HG03108 (cell line): ENCODE results near the gene HELZ2.
"Not testable (repeated sequence)": the region's sequence is repeated elsewhere in the genome, so short reads cannot be mapped to it uniquely, and the experiment has no call there.

Source experiments
- ATAC-seq: cut with Tn5 transposase; IDR thresholded peaks from one replicate; pipeline ENCODE4 v1.9.1; 2021; ENCODE audit warnings: moderate library complexity; ENCODE audit not compliant: unreplicated experiment

The HELZ2 gene

GRCh38 chr20:63565699-63566335, 8.2 kb downstream of the HELZ2 start:
- ATAC-seq: no peak

DNA sequence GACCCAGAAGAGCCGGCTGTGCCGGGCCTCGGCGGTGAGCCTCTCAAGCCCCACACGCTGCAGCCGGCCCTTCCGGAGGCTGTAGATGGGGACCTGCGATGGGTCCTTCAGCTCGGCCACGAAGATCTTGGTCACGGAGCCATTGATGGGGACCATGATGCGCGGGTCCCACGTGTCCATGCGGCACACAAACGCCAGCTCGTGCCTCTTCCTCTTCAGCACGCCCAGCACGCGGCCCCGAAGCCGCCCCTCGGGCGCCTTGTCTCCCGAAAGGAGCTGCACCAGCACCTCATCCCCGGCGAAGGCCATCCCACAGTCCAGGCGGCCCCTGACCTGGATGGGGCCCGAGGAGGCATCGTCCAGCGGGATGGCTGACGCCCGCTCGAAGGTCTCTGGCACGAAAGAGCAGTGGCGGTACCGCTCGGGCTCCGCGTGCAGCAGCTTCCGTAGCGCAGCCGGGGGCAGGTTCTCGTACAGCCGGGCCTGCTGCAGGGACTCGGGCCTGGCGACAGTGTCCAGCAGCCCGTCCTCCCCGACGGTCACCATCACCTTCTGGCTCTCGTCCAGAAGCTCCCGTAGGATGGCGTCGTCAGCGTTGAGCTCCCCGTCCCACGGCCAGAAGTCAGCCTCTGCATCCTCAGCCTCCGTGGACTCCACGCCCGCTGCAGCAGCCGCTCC, 8.9 kb downstream of the HELZ2 start:
- no peak for ATAC-seq

DNA sequence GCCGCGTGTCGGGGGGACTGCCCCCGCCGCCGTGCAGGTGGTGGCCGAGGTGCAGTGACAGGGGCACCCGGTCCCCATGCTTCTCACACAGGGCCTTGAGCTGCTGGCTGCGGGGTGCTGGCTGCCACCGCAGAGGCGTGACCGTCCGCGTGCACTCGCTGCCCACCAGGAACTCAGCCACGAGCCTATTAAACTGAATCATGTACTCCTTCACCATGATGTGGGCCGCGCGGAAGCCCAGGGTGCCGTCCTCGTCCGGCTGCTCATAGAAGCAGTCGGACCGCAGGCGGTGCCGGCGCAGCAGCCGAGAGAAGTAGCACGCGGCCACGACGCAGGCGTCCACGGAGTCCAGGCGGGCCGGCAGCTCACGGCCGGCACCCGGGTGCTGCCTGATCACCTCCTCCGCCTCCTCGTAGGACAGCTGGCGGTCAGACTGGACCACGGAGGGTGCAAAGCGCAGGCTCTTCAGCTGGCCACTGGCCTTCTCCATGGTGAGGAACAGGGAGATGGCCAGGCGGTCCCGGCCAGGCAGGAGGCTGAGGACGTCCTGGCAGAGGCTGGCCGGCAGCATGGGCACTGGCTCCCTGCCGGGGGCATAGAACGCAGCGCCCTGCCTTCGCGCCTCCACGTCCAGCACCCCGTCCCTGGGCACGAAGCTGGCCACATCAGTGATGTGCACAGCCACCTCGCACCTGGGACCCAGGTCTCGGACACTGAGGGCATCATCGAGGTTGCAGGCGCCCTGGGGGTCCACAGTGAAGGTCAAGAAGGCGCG, 9.8 kb downstream of the HELZ2 start:
- no peak for ATAC-seq

- no peak for ATAC-seq
These were observed 10.7 kb downstream of the HELZ2 start for GRCh38 chr20:63563225-63563935.

GRCh38 chr20:63562461-63563224, 11.4 kb downstream of the HELZ2 start:
- ATAC-seq: no peak

DNA sequence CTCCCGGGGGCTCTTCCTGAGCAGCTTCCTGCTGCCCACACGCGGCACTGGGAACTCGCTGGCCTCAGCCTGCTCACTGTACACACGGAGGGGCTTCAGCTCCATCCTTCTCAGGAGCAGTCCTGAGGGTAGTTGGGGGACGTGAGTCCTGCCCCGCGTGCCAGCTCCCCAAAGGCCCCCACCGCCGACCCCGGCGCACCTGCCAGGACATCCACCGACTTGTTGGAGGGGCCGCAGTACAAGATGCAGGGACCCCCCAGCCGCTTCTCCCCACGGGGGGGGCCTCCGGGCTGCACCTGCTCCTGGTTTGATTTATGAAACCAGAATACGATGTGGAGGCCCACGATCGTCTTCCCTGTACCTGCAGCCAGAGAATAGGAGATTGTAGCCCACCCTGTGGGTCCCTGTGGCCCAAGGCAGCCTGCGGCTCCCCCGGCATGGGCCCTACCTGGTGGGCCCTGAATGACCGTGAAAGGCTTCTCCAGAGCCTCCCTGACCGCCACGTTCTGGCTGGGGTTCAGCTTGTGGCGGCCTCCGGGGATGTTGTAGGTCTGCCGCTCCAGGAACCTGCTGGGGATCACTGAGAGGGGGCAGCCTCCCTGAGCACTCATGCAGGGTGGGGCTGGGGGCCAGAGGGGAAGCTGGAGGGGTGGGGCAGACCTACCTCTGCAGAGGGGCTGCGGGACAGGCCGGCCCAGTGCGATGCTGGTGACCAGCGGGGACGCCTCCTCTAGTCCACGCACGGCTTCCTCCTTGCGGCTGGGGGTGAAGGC, 12.2 kb downstream of the HELZ2 start:
- no peak for ATAC-seq

DNA sequence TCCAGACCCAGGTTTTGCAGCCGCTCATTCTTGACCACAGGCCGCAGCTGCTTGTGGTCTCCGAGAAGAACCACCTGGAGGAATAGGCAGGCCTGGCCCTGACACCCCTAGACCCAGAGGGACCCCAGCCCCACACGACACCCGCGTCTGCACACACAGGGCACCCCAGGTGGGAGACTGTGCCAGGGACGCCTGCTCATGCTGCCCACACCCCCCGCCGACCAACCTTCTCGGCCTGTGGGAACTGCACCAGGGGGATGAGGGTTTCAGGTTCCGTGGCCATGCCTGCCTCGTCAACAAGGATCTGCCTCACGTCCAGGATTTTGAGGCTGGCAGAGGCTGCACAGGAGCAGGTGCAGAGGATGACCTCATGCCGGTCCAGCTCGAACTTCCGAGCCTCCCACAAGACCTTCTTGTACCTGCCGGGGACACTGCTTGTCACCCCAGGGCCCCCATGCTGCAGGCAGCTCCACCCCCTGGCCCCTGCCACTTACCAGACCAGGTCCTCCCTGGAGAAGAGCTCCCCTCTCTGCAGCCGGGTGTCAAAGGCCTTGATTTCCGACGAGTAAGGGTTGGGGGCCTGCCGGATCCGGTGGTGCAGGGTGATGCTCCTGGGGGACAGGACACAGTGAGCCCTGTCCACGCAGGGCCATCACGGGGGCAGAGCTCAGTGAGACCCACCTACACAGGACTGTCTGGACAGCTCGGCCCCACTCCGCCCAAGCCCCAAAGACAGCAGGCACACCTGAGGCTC, 13.0 kb downstream of the HELZ2 start:
- ATAC-seq: no peak

- no peak for ATAC-seq
These were observed 13.7 kb downstream of the HELZ2 start for GRCh38 chr20:63560333-63560805.

- ATAC-seq: not testable (repeated sequence)
These were observed 14.3 kb downstream of the HELZ2 start for GRCh38 chr20:63559485-63560332.

DNA sequence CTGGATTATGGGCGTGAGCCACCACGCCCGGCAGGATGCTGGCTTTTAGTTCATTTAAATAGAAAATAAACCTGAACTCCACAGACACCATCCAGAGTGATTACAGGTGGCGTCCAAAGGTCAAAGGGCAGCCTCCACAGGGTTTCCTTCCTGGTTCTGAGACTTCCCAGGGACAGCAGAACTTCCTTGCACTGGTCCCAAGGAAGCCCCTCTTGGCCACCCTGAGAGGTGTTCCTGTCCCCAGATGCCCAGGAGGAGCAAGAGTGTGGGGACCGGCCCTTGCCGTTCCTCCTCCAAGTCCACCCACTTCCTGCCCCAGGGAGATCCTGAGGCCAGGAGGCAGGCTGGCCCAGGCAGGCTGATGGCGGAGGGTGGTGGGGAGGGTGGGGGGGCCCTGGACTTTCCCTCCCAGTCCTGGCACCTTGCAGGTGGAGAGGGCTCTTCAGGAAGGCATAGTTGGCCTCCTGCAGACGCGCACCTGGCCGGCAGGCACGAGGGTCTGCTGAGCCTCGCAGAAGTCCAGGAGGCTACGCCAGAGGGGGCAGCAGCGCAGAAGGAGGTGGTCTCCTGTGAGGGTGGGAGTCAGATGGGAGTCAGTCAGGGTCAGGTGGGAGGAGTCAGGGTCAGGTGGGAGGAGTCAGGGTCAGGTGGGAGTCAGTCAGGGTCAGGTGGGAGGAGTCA, 15.1 kb downstream of the HELZ2 start:
- ATAC-seq: no peak

- no peak for ATAC-seq
These were observed 16.6 kb downstream of the HELZ2 start for GRCh38 chr20:63557481-63557891.

- no peak for ATAC-seq
These were observed 17.1 kb downstream of the HELZ2 start for GRCh38 chr20:63556873-63557478.

GRCh38 chr20:63555661-63556381, 18.2 kb downstream of the HELZ2 start:
- no peak for ATAC-seq

GRCh38 chr20:63554361-63555278, 19.4 kb downstream of the HELZ2 start:
- no peak for ATAC-seq

DNA sequence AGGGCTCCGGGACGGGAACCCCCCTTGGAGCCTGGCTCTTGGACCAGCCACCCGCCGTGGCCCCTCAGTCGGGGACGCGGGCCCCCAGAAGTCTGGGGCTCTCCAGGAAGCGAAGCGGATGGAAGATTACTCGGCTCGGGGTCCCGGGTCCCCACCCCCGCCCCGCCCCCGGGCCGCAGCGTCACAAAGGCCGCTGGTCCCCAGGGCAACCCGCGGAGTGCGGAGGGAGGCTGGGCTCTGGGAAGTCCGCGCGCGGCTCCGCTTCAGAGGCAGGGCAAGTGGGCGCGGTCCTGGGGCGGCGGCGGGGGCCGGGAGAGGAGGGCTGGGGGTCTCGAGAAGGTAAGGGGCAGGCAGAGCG, 20.1 kb downstream of the HELZ2 start, which contains the start of gene FNDC11:
FNDC11 (plus strand) TSS at position 227 of the 358 bp plus-strand sequence. CDS start 1,505 bp downstream, outside the sequence.
- ATAC-seq: peak; percentile 18
